ENCODE results near the gene INSIG2. TPM values are rescaled to one million over a fixed set of nuclear protein-coding genes. Genes with fewer than 3 reads are reported as not detected.

INSIG2 gene
- total and polyA plus RNA-seq, 9 of the 15 experiments (the other 6 are each of a cell fraction or from before 2014, with no cell fraction given) = 1.5 to 34.2 (median 6.4) TPM

- peak; percentile 92 for TF ChIP-seq CEBPB (tag; IDR thresholded peaks at IDR 0.05)
- no peak for TF ChIP-seq CXXC5 (CRISPR knock-in tag; IDR thresholded peaks at IDR 0.05)
- peak; percentile 47 for TF ChIP-seq C11orf30 (IDR thresholded peaks at IDR 0.05; ENCODE audit: low read depth)
- peak; percentile 93 for TF ChIP-seq NFIC (IDR thresholded peaks at IDR 0.05)
- TF ChIP-seq POLR3G (IDR thresholded peaks at IDR 0.05; ENCODE audit: extremely low read depth, insufficient read length, insufficient replicate concordance) = no peak
- TF ChIP-seq MAFK (IDR thresholded peaks at IDR 0.05; ENCODE audit: low read length) = 0 out of 2 replicates have a peak, but pooled peaks have one; percentile 9
- no peak for TF ChIP-seq RBM34 (IDR thresholded peaks at IDR 0.05; ENCODE audit: borderline replicate concordance, insufficient read depth, low read length)
- peak; percentile 27; the same call in 1 of the 2 replicates for TF ChIP-seq ZNF316 (IDR thresholded peaks at IDR 0.05)
- TF ChIP-seq DPF2 (IDR thresholded peaks at IDR 0.05) = 0 out of 2 replicates have a peak, but pooled peaks have one; percentile 30
- peak; percentile 33; the same call in 1 of the 2 replicates for TF ChIP-seq SPI1 (IDR thresholded peaks at IDR 0.05; ENCODE audit: borderline replicate concordance, low read depth, low read length)
- no peak for TF ChIP-seq GMEB1 (CRISPR knock-in tag; IDR thresholded peaks at IDR 0.05)
- TF ChIP-seq PBX2 (CRISPR knock-in tag; IDR thresholded peaks at IDR 0.05; ENCODE audit: low read depth) = no peak
- peak; percentile 61; the same call in 1 of the 2 replicates for TF ChIP-seq PBX2 (tag; conservative IDR thresholded peaks at IDR 0.05; ENCODE audit: low read depth)
- TF ChIP-seq NFE2 (IDR thresholded peaks at IDR 0.05; ENCODE audit: low read depth) = peak; percentile 63
- TF ChIP-seq CEBPG (CRISPR knock-in tag; IDR thresholded peaks at IDR 0.05) = no peak
- peak; percentile 54 to 66 for TF ChIP-seq CEBPG (tag; conservative IDR thresholded peaks at IDR 0.05 in 1 of 2, IDR thresholded peaks at IDR 0.05 in 1 of 2)
- peak; percentile 67 for TF ChIP-seq MEIS2 (IDR thresholded peaks at IDR 0.05; ENCODE audit: partially characterized antibody)
- 18% methylated on average over 4 of the region's 4 CpGs for WGBS (ENCODE audit: insufficient coverage, low coverage, missing lambda C conversion rate)
- no peak overlapping the region for H3K4me3 ChIP-seq
- ChIA-PET POLR2A (no interaction called here), CTCF (ENCODE audit: low intra/inter-chr PET ratio) (no interaction called here)
- H3K9me1 ChIP-seq (ENCODE audit: control insufficient read depth, insufficient read depth, low read length) = no peaks in the 10 kb centered on the region
- no peak overlapping the region for H3K4me2 ChIP-seq (ENCODE audit: insufficient read depth, low read length)
- no TSS peak for BruUV-seq (replicated peaks)
- in situ Hi-C loops (cut with MboI) = no loop called here
- intact Hi-C loops (cut with micrococcal nuclease) = no loop called here
- H3K27ac ChIP-seq (ENCODE audit: extremely low read depth, low read depth, low read length) = no peak overlapping the region
- H3K79me2 ChIP-seq (ENCODE audit: control insufficient read depth, insufficient read depth, low read length) = peaks cover 18% of the 10 kb centered on the region
- FAIRE-seq (peak; percentile 65), DNase-seq (ENCODE audit: extremely low read depth in 1 of 4, low spot score in 3 of 4) (peak in 3 of 4 experiments; percentile 15 to 66 (median 24)), ATAC-seq (peak; percentile 91)
- H3K9me3 ChIP-seq (replicated peaks; ENCODE audit: control insufficient read depth, insufficient read depth, low read depth, low read length) = no peaks in the 10 kb centered on the region
- no peak overlapping the region for H2AFZ ChIP-seq (ENCODE audit: low read depth, low read length)
- H3K36me3 ChIP-seq (ENCODE audit: control insufficient read depth, insufficient read depth, low read length) = peaks cover 3% of the 10 kb centered on the region; the same call in 1 of the 3 replicates
- peaks cover 11% of the 10 kb centered on the region for H4K20me1 ChIP-seq (replicated peaks; ENCODE audit: control insufficient read depth, insufficient read depth, low read length)
- H3K9ac ChIP-seq (ENCODE audit: insufficient read depth in 1 of 2, low read depth in 2 of 2, low read length in 2 of 2) = no peak overlapping the region
- H3K4me1 ChIP-seq (replicated peaks in 1 of 2; ENCODE audit: control insufficient read depth in 2 of 2, insufficient read depth in 2 of 2, low read length in 2 of 2) = peaks cover 0 to 4% of the 10 kb centered on the region in 2 experiments; a peak in 1 of 5 replicates
- no peaks in the 10 kb centered on the region for H3K27me3 ChIP-seq (ENCODE audit: control insufficient read depth in 2 of 2, insufficient read depth in 2 of 2, low read length in 2 of 2)
These were observed 9.4 kb downstream of the INSIG2 start for GRCh38 chr2:118097657-118098056.
